MM.1S (cell line): ENCODE data around the gene ABCA2.

Source experiments
- EZH2 ChIP-seq: fragments of 300-600 bp; sonication (generic); optimal IDR thresholded peaks from 2 replicates; pipeline ENCODE3; 2017; ENCODE audit warnings: low read depth, mild to moderate bottlenecking, antibody characterized with exemption, low read length, mixed read lengths
- EZH2phosphoT487 ChIP-seq: fragments of 300-600 bp; sonication (generic); IDR thresholded peaks from 2 replicates; pipeline ENCODE4 v1.6.1; 2018; ENCODE audit warnings: antibody characterized with exemption, low read length
- TF ChIP-seq, protein P1 (sequence below): fragments of 300-600 bp; sonication (generic); IDR thresholded peaks from 2 replicates; pipeline ENCODE4 v1.5.1; 2016; ENCODE audit warnings: antibody characterized with exemption, low read length, mixed read lengths

DNA sequence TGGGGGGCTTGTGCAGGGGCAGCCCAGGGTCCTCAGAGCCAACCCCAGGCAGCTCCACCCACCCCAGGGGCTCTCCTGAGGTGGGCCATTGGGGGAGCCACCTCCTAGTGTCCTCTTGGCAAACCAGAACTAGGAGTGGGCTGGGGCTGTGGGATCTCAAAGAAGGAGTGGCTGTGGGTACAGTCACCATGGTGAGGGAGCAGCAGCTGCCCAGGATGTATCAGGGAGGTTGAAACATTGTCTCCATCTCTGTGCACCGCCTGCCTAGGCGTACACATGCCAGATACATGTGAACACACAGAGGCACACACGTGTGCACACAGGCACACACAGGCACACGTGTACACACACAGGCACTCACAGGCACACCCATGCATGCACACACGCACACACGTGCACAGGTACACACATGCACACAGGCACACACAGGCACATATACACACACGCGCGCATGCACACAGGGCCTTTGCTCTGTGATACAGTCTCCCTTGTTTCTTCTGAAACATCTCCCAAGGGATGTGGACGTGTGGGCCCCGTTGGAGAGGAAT is 65.3 kb downstream of the ABCA2 start:
- TF ChIP-seq, protein P1, sequence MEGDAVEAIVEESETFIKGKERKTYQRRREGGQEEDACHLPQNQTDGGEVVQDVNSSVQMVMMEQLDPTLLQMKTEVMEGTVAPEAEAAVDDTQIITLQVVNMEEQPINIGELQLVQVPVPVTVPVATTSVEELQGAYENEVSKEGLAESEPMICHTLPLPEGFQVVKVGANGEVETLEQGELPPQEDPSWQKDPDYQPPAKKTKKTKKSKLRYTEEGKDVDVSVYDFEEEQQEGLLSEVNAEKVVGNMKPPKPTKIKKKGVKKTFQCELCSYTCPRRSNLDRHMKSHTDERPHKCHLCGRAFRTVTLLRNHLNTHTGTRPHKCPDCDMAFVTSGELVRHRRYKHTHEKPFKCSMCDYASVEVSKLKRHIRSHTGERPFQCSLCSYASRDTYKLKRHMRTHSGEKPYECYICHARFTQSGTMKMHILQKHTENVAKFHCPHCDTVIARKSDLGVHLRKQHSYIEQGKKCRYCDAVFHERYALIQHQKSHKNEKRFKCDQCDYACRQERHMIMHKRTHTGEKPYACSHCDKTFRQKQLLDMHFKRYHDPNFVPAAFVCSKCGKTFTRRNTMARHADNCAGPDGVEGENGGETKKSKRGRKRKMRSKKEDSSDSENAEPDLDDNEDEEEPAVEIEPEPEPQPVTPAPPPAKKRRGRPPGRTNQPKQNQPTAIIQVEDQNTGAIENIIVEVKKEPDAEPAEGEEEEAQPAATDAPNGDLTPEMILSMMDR = no peak
- TF ChIP-seq EZH2phosphoT487 (no peak), EZH2 (no peak)
